ENCODE measurements around the gene FBXO47.

GRCh38 chr17:38939987-38940386 is 27.2 kb downstream of the FBXO47 start:
- no peak for TF ChIP-seq CTCF (conservative IDR thresholded peaks at IDR 0.05; ENCODE audit: low read depth, low read length)
- TF ChIP-seq EZH2 (IDR thresholded peaks at IDR 0.05; ENCODE audit: borderline replicate concordance, low read depth, low read length, poor library complexity, severe bottlenecking): no peak

Measured in A673 (cell line).